Left renal cortex interstitium (tissue), 4 donors: ENCODE measurements around the gene KATNAL2. TPM values are rescaled to one million over a fixed set of nuclear protein-coding genes. Genes with fewer than 3 reads are reported as not detected.
"Not testable (repeated sequence)": the region's sequence is repeated elsewhere in the genome, so short reads cannot be mapped to it uniquely, and the experiment has no call there.

Experiments
- DNase-seq, 4 donors: peaks; one replicate each; pipeline ENCODE4 v3.0.0-alpha.2; 2013; ENCODE audit warnings: low read depth in 4 of 4, low spot score in 2 of 4, missing footprints in 1 of 4
- polyA plus RNA-seq, 4 donors: library from polyadenylated mRNA; unstranded; fragments of 120-200 nt; gene quantifications; one replicate each; pipeline ENCODE4 v1.2.1, GENCODE V29; 2013; ENCODE audit not compliant: insufficient read length in 4 of 4

KATNAL2 gene
- polyA plus RNA-seq, 4 donors: 9.8 to 13.5 (median 11.2) TPM

GRCh38 chr18:47030887-47031286 lies 113.5 kb downstream of the KATNAL2 start:
- DNase-seq: not testable (repeated sequence)

DNA sequence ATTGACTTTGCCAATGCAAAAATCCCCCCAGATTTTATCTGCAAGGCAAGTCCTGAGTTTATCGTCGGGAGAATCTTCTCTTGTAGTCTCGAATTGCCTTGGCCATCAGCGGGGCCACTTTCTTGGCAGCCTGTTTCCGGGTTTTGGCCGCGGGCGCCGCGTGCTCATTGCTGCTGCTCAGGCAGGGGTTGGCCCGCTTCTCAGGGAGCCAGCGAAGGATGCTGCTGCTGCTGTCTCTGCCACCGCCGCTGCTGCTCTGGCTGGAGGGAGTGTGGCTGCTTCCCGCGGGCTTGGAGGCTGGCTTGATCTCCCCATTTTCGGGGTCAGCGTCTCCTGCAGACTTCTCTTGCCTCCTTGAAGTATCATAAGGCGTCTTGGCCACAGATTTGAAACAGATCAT lies 115.5 kb downstream of the KATNAL2 start:
- DNase-seq: no peak

- not testable (repeated sequence) for DNase-seq
Measured at GRCh38 chr18:47034591-47034990, 117.2 kb downstream of the KATNAL2 start.

DNA sequence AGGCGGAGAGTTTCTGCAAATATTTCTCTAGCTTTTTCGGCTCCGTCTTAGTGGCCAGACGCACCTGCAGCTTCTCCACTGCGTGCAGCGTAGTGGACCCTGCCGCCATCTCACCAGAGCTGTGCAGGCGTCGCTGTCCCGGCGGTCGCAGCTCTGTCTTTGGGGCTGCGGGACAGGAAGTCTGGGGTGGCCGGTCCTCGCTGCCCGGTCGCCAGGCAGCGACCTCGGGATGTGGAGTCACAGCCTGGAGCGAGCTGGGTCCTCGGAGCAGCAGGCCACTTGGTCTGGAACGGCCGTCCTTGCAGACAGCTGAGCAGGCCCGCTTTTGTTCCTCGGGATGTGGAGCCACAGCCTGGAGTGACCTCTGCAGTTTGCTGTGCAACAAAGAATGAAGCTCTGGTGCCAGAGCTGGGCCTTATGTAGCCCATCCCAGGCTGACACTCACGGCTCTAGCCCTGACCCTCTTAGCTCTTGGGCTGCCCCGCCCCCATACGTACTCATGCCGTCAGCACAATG lies 117.8 kb downstream of the KATNAL2 start, which contains the start of gene ELOA2:
Gene ELOA2, minus strand, starts transcription at position 466 of the 516 bp plus-strand sequence. Its CDS starts 357 bp downstream, at position 109.
- DNase-seq: no peak

GRCh38 chr18:47036298-47036874 lies 119.0 kb downstream of the KATNAL2 start:
- DNase-seq: peak in 1 of 4 donors; percentile 7

DNA sequence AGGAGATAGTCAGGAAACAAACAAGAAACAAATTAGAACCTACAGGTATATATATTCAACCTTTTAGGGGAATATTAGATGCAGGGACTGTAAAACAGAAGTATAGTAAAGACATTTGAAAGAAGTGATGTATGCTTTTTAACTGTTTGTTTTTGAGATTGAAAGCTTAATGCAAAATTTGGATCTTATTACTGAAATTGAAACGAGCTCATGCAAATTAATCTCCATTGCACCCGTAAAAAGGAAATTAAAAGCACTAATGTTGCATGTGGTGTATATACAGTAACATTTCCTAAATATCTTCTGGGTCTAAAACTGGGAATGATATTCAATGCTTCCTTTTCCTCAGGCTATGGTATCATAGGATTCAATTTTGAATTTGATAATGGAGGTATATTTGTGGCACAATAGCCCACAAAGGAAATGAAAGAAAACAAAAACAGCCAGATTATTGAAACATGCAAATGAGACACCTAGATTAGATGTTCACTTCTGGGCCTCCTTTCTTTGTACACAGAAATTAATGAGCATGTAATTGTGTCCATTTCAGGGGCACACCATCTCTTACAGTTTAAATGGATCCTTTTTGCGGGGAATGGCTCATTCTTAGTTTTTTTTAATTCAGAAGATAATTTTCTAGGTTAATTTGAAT lies 119.7 kb downstream of the KATNAL2 start:
- no peak for DNase-seq

GRCh38 chr18:47040982-47041381 lies 123.6 kb downstream of the KATNAL2 start:
- no peak for DNase-seq

- DNase-seq: peak in 1 of 4 donors; percentile 19
Measured at GRCh38 chr18:47050468-47050867, 133.1 kb downstream of the KATNAL2 start.

- DNase-seq: no peak
Measured at GRCh38 chr18:47054369-47054768, 137.0 kb downstream of the KATNAL2 start.

DNA sequence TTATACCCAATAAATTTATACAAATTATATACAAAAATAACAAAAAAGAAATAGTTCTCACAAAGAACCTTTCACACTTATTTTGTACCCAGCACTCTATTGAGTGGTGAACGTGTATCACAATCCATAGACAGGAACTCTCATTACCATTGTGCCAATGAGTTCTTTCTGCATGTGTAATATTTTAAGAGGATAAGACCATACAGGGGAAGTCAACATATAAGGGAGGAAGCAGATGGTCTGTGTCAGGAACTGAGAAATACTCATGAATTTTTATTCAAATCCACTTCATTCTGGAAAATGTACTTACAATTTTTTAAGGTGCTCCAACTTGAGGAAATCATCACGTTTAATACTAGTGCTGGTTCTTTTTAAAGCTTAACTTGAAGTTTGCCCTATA lies 145.1 kb downstream of the KATNAL2 start:
- DNase-seq: no peak

DNA sequence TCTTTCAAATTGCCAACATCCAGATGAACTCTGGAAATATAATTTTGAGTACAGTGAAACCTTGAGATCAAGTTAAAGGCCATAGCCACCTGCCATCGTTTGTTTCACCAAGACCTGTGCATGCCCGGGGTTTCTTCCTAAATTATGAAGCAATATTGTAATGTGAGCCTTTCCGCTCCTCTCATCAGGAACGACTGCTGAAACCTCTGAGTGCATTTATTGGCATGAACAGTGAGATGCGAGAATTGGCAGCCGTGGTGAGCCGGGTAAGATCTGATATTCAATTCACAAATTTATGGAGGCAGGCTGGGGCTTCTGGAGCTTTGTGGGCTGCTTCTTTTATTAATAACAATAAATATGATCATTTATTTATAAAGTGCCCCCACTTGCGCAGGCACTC lies 145.7 kb downstream of the KATNAL2 start:
- no peak for DNase-seq

- no peak for DNase-seq
Measured at GRCh38 chr18:47067648-47068047, 150.2 kb downstream of the KATNAL2 start.

- DNase-seq: no peak
Measured at GRCh38 chr18:47075098-47075883, 157.9 kb downstream of the KATNAL2 start.

- no peak for DNase-seq
Measured at GRCh38 chr18:47077111-47077510, 159.7 kb downstream of the KATNAL2 start.

- no peak for DNase-seq
Measured at GRCh38 chr18:47080872-47081271, 163.5 kb downstream of the KATNAL2 start.

DNA sequence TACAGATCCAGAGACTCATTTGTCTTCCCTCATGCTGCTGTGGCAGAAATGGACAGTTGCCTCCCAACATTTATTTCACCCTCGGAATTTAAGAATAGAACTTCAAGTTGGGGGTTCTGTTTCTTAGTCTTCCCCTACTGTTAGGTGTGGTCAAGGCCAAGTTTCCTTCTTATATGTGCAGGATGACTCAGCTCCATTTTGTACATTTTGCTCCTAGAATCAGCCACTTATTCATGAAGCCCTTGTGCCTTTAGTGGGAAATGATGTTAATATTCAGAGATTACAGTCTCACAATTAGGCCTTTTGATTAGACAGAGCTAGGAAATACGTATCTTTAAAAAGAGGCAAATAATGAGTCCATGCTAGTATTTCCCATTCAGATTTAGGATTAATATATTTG lies 164.2 kb downstream of the KATNAL2 start:
- no peak for DNase-seq

- DNase-seq: no peak
Measured at GRCh38 chr18:47087676-47088075, 170.3 kb downstream of the KATNAL2 start.

GRCh38 chr18:47095810-47096209 lies 178.4 kb downstream of the KATNAL2 start:
- DNase-seq: no peak

- peak; percentile 20 to 39 (median 24) for DNase-seq
Measured at GRCh38 chr18:47100212-47100831, 182.9 kb downstream of the KATNAL2 start.

DNA sequence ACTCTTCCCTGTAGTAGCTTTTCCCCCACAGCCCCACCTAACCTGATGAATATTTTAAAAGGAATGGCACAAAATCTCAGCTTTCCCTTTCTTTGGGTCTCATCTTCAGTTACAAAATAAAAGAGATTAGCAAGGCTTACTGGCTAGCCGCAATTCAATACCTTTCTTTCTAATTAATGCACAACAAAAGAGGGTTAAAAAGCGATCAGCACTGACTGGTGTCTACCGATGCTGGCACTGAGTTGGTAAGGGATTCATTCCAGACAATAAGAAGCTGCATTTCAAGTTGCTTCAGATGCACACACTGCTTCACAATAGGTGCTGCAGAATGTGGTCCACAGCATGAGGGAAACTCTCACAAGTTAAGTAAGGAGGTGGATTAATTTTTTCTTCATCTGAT lies 191.0 kb downstream of the KATNAL2 start:
- no peak for DNase-seq

GRCh38 chr18:47108998-47109405 lies 191.6 kb downstream of the KATNAL2 start:
- DNase-seq: no peak
